ENCODE measurements around the gene HMBS.
"Not testable (repeated sequence)": the region's sequence is repeated elsewhere in the genome, so short reads cannot be mapped to it uniquely, and the experiment has no call there.

DNA sequence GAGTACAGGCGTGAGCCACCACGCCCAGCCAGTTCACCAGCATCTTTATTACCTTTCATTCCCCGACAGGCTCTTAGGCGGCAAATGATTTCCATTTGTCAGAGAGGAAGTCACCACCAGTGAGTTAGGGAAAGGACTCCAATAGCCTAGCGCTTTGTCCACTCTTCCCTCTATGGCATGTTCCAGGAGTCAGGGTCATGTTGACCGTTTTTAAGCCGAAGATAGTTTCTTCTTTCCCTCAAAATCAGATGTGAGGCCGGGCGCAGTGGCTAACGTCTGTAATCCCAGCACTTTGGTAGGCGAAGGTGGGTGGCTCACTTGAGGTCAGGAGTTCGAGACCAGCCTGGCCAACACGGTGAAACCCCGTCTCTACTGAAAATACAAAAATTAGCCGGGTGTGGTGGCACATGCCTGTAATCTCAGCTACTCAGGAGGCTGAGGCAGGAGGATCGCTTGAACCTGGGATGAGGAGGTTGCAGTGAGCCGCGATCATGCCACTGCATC is 18.5 kb downstream of the HMBS start:
- TF ChIP-seq, protein P1, sequence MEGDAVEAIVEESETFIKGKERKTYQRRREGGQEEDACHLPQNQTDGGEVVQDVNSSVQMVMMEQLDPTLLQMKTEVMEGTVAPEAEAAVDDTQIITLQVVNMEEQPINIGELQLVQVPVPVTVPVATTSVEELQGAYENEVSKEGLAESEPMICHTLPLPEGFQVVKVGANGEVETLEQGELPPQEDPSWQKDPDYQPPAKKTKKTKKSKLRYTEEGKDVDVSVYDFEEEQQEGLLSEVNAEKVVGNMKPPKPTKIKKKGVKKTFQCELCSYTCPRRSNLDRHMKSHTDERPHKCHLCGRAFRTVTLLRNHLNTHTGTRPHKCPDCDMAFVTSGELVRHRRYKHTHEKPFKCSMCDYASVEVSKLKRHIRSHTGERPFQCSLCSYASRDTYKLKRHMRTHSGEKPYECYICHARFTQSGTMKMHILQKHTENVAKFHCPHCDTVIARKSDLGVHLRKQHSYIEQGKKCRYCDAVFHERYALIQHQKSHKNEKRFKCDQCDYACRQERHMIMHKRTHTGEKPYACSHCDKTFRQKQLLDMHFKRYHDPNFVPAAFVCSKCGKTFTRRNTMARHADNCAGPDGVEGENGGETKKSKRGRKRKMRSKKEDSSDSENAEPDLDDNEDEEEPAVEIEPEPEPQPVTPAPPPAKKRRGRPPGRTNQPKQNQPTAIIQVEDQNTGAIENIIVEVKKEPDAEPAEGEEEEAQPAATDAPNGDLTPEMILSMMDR (IDR thresholded peaks at IDR 0.05; ENCODE audit: insufficient read depth, low read depth, low read length): not testable (repeated sequence)
- not testable (repeated sequence) for TF ChIP-seq EZH2 (IDR thresholded peaks at IDR 0.05; ENCODE audit: insufficient read depth, low read length)
